ENCODE data around the gene CETN2. TPM values are rescaled to one million over a fixed set of nuclear protein-coding genes. Genes with fewer than 3 reads are reported as not detected.

The CETN2 gene
- total RNA-seq: 1 to 10 TPM; 7.3 to 8.9 TPM

GRCh38 chrX:152830312-152831305, at the start of gene CETN2, which contains the start of gene NSDHL:
Gene CETN2 (minus strand): TSS chrX:152830757. CDS start chrX:152830710, 47 bp downstream.
Gene NSDHL (plus strand): TSS chrX:152831063. CDS start chrX:152846325, 15,262 bp downstream.
- Mint-ChIP-seq H3K27me3 (no peaks in the 10 kb centered on the region), H3K36me3 (peaks cover 5% of the 10 kb centered on the region), H3K9me3 (no peaks in the 10 kb centered on the region), H3K4me1 (peaks cover 12% of the 10 kb centered on the region), H3K27ac (peak within 1 kb of the TSS; percentile 93), H3K4me3 (peak within 1 kb of the TSS; percentile 93)
- POLR2A ChIA-PET: no interaction called here
- DNase-seq (peak; percentile 91), ATAC-seq (ENCODE audit: low read depth) (peak; percentile 97)

GRCh38 chrX:152878976-152879755, 48.6 kb upstream of the CETN2 start:
- Mint-ChIP-seq H3K4me3 (no peak overlapping the region), H3K27me3 (no peaks in the 10 kb centered on the region), H3K36me3 (no peaks in the 10 kb centered on the region), H3K4me1 (no peaks in the 10 kb centered on the region), H3K27ac (no peak overlapping the region), H3K9me3 (no peaks in the 10 kb centered on the region)
- POLR2A ChIA-PET: interaction anchor here (0.5 kb wide), 1 partner anchor 1982 kb away, joined by 3 read pairs; no protein-coding TSS in a partner anchor
- DNase-seq: no peak
- ATAC-seq (ENCODE audit: low read depth): no peak

GRCh38 chrX:152876931-152877840, 46.6 kb upstream of the CETN2 start:
- H3K36me3 Mint-ChIP-seq: no peaks in the 10 kb centered on the region
- H3K4me3 Mint-ChIP-seq: no peak overlapping the region
- H3K4me1 Mint-ChIP-seq: no peaks in the 10 kb centered on the region
- POLR2A ChIA-PET: no interaction called here
- no peak overlapping the region for H3K27ac Mint-ChIP-seq
- no peaks in the 10 kb centered on the region for H3K27me3 Mint-ChIP-seq
- DNase-seq: no peak
- H3K9me3 Mint-ChIP-seq: no peaks in the 10 kb centered on the region
- no peak for ATAC-seq (ENCODE audit: low read depth)

GRCh38 chrX:152873361-152873760, 42.8 kb upstream of the CETN2 start:
- Mint-ChIP-seq H3K27me3 (no peaks in the 10 kb centered on the region), H3K9me3 (no peaks in the 10 kb centered on the region), H3K36me3 (peaks cover 3% of the 10 kb centered on the region), H3K27ac (peak overlapping the region; percentile 8), H3K4me1 (peaks cover 3% of the 10 kb centered on the region), H3K4me3 (no peak overlapping the region)
- DNase-seq (no peak), ATAC-seq (ENCODE audit: low read depth) (no peak)
- POLR2A ChIA-PET: no interaction called here

- Mint-ChIP-seq H3K36me3 (peaks cover 3% of the 10 kb centered on the region), H3K9me3 (no peaks in the 10 kb centered on the region), H3K27ac (no peak overlapping the region), H3K27me3 (no peaks in the 10 kb centered on the region), H3K4me1 (peaks cover 3% of the 10 kb centered on the region), H3K4me3 (no peak overlapping the region)
- POLR2A ChIA-PET: no interaction called here
- no peak for DNase-seq
- no peak for ATAC-seq (ENCODE audit: low read depth)
Measured at GRCh38 chrX:152872522-152872921, 42.0 kb upstream of the CETN2 start.

DNA sequence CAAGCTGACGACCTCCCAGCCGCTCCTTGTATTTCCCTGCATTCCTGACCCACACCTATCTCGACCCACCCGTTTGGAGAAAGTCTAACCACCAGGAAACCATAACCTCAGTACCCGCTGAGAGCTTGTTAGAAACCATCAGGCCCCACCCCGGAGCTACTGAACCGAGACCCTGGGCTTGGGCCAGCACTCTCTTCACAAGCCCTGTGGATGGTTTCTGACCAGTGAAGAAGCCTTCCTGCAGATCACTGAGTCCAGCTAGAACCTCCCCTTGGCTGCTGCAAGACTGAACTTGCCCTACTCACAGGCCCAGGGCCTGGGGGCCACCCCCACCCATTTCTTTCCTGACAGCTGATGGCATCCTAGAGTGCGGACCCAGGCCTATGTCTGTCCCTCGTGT, 40.7 kb upstream of the CETN2 start:
- H3K36me3 Mint-ChIP-seq: peaks cover 3% of the 10 kb centered on the region
- H3K27ac Mint-ChIP-seq: peak overlapping the region; percentile 16
- POLR2A ChIA-PET: no interaction called here
- ATAC-seq (ENCODE audit: low read depth) (no peak), DNase-seq (no peak)
- H3K4me3 Mint-ChIP-seq: no peak overlapping the region
- no peaks in the 10 kb centered on the region for H3K9me3 Mint-ChIP-seq
- peaks cover 3% of the 10 kb centered on the region for H3K4me1 Mint-ChIP-seq
- H3K27me3 Mint-ChIP-seq: no peaks in the 10 kb centered on the region

- no peaks in the 10 kb centered on the region for H3K27me3 Mint-ChIP-seq
- DNase-seq: no peak
- H3K4me1 Mint-ChIP-seq: peaks cover 3% of the 10 kb centered on the region
- peaks cover 3% of the 10 kb centered on the region for H3K36me3 Mint-ChIP-seq
- no peak overlapping the region for H3K27ac Mint-ChIP-seq
- POLR2A ChIA-PET: no interaction called here
- no peaks in the 10 kb centered on the region for H3K9me3 Mint-ChIP-seq
- H3K4me3 Mint-ChIP-seq: no peak overlapping the region
- ATAC-seq (ENCODE audit: low read depth): no peak
Measured at GRCh38 chrX:152869972-152870371, 39.4 kb upstream of the CETN2 start.

DNA sequence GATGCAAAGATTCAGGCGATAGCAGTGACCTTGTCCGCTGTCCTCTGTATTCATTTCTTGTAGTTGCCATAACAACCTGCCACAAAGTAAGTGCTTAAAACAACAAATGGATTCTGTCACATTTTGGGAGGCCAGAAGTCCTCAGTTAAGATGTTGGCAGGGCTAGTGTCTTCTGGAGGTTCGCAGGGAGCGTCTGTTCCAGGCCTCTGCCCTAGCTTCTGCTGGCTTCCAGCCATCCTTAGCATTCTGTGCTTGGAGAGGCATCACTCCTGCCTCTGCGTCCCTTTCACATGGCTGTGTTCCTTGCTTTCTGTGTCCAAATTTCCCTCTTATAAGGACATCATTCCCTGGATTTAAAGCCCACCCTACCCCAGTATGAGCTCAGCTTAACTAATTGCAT, 35.8 kb upstream of the CETN2 start:
- no peak for DNase-seq
- H3K4me3 Mint-ChIP-seq: no peak overlapping the region
- no peaks in the 10 kb centered on the region for H3K27me3 Mint-ChIP-seq
- POLR2A ChIA-PET: no interaction called here
- H3K4me1 Mint-ChIP-seq: no peaks in the 10 kb centered on the region
- H3K9me3 Mint-ChIP-seq: no peaks in the 10 kb centered on the region
- no peaks in the 10 kb centered on the region for H3K36me3 Mint-ChIP-seq
- no peak for ATAC-seq (ENCODE audit: low read depth)
- H3K27ac Mint-ChIP-seq: no peak overlapping the region

DNA sequence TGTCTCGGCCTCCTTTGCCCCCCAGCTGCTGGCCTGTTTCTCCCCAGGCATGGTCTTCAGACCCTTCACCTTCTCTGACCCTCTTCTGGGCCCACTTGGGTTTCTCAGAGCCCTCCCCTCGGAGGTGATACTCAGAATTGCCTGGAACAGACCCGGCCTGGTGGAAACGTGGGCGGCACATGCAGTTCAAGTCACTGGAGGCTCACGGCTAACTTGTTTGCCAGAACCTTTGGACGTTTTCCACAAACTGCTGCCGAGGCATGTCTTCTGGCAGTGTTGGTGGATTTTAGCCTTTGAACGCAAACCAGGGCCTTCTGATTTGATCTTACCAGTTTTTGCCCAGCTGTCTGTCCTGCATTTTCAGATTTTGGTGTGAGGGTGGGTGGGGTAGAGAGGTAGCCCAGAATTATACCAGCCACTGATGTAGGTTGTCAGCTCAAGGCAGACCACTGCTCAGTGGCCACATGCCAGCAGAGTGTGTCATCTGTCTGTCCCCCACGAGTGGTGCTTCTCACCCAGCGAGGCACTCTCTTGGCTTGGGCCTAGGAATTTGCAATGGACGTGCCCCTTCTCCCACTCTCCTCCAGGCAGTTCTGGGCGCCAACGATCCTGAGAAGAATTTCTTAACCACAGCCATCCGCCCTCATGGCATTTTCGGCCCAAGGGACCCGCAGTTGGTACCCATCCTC, 34.8 kb upstream of the CETN2 start:
- no peaks in the 10 kb centered on the region for H3K4me1 Mint-ChIP-seq
- H3K27ac Mint-ChIP-seq: no peak overlapping the region
- no peaks in the 10 kb centered on the region for H3K36me3 Mint-ChIP-seq
- DNase-seq (no peak), ATAC-seq (ENCODE audit: low read depth) (no peak)
- H3K27me3 Mint-ChIP-seq: no peaks in the 10 kb centered on the region
- POLR2A ChIA-PET: no interaction called here
- no peaks in the 10 kb centered on the region for H3K9me3 Mint-ChIP-seq
- H3K4me3 Mint-ChIP-seq: no peak overlapping the region

DNA sequence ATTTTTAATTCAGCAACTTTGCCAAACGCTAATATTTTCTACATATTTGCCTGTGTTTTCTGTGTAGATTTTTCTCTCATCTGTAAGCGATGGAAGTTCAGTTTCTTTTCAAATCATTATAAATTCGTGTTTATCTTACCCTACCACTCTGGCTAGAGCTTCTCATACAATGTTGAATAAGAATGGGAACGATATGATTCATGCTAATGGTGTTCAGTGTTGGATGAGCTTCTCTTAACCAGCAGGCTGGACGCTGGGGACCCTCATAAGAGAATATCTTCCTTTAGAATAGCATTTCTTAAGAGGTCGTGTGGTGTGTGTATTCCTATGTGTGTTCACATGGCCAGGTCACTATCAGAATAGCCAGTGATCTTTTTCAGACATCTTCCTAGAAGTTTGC, 31.3 kb upstream of the CETN2 start:
- Mint-ChIP-seq H3K27me3 (no peaks in the 10 kb centered on the region), H3K4me3 (no peak overlapping the region), H3K4me1 (no peaks in the 10 kb centered on the region), H3K27ac (no peak overlapping the region), H3K9me3 (no peaks in the 10 kb centered on the region), H3K36me3 (no peaks in the 10 kb centered on the region)
- DNase-seq: no peak
- POLR2A ChIA-PET: no interaction called here
- ATAC-seq (ENCODE audit: low read depth): no peak

DNA sequence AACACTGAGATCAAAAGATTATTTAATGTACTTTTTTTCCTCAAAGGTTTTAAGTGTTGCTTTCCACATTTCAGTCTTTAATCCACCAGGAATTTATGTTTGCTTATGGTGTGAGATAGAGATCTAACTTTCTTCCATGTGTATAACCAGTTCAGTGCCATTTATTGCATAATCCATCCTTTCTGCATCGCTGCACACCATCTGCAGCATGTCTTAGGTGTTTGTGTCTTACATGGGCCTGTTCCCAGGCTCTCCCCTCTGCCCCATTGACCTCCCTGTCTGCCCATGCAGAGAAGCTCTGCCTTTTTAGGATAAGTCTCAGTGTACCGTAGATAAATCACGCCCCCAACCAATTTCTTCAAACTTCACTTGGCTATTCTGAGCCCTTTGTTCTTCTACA, 30.6 kb upstream of the CETN2 start:
- POLR2A ChIA-PET: no interaction called here
- no peaks in the 10 kb centered on the region for H3K4me1 Mint-ChIP-seq
- H3K4me3 Mint-ChIP-seq: no peak overlapping the region
- no peak for DNase-seq
- H3K27me3 Mint-ChIP-seq: no peaks in the 10 kb centered on the region
- no peak for ATAC-seq (ENCODE audit: low read depth)
- no peak overlapping the region for H3K27ac Mint-ChIP-seq
- H3K9me3 Mint-ChIP-seq: no peaks in the 10 kb centered on the region
- H3K36me3 Mint-ChIP-seq: no peaks in the 10 kb centered on the region

- no peak overlapping the region for H3K4me3 Mint-ChIP-seq
- POLR2A ChIA-PET: no interaction called here
Measured at GRCh38 chrX:152853986-152854385, 23.4 kb upstream of the CETN2 start.

More at GRCh38 chrX:152853986-152854385, 23.4 kb upstream of the CETN2 start:
- no peaks in the 10 kb centered on the region for H3K9me3 Mint-ChIP-seq
- ATAC-seq (ENCODE audit: low read depth) (no peak), DNase-seq (no peak)
- H3K27me3 Mint-ChIP-seq: no peaks in the 10 kb centered on the region
- H3K27ac Mint-ChIP-seq: no peak overlapping the region
- H3K36me3 Mint-ChIP-seq: peaks cover 19% of the 10 kb centered on the region
- peaks cover 20% of the 10 kb centered on the region for H3K4me1 Mint-ChIP-seq
